Stimulated activated CD4-positive, alpha-beta T cell treated with anti-CD3 and anti-CD28 coated beads, Interleukin-4, amount 100 ng/mL, for 48 hours (primary cell): Measurements from ENCODE around the gene BLOC1S6.
"Not testable (repeated sequence)": the region's sequence is repeated elsewhere in the genome, so short reads cannot be mapped to it uniquely, and the experiment has no call there.

ENCODE experiments used
- DNase-seq, 2 donors: peaks; one replicate each; pipeline ENCODE4 v3.0.0-alpha.2; 2020; ENCODE audit warnings: low read depth in 2 of 2

BLOC1S6 gene

GRCh38 chr15:45641374-45641781, 54.2 kb downstream of the BLOC1S6 start:
- no peak for DNase-seq

GRCh38 chr15:45641999-45642932, 55.1 kb downstream of the BLOC1S6 start:
- no peak for DNase-seq

- no peak for DNase-seq
Measured at GRCh38 chr15:45644437-45644836, 57.3 kb downstream of the BLOC1S6 start.

- no peak for DNase-seq
Measured at GRCh38 chr15:45645026-45645980, 58.1 kb downstream of the BLOC1S6 start.

- no peak for DNase-seq
Measured at GRCh38 chr15:45646220-45646619, 59.0 kb downstream of the BLOC1S6 start.

- DNase-seq, result no peak
Measured at GRCh38 chr15:45647828-45648227, 60.6 kb downstream of the BLOC1S6 start.

- no peak for DNase-seq
Measured at GRCh38 chr15:45648521-45649200, 61.5 kb downstream of the BLOC1S6 start.

- not testable (repeated sequence) for DNase-seq
Measured at GRCh38 chr15:45650007-45650406, 62.8 kb downstream of the BLOC1S6 start.

GRCh38 chr15:45650889-45651525, 63.8 kb downstream of the BLOC1S6 start:
- no peak for DNase-seq

GRCh38 chr15:45653702-45654424, 66.7 kb downstream of the BLOC1S6 start:
- no peak for DNase-seq

- DNase-seq, result no peak
Measured at GRCh38 chr15:45654749-45655148, 67.6 kb downstream of the BLOC1S6 start.

- DNase-seq, result no peak
Measured at GRCh38 chr15:45657254-45657653, 70.1 kb downstream of the BLOC1S6 start.

- no peak for DNase-seq
Measured at GRCh38 chr15:45657764-45658545, 70.8 kb downstream of the BLOC1S6 start.
